ENCODE data around the gene SMYD3. TPM values are rescaled to one million over a fixed set of nuclear protein-coding genes. Genes with fewer than 3 reads are reported as not detected.
"Not testable (repeated sequence)": the region's sequence is repeated elsewhere in the genome, so short reads cannot be mapped to it uniquely, and the experiment has no call there.

Gene SMYD3
- total RNA-seq, 1 donor from 2014 or later: 34.9 TPM

- Mint-ChIP-seq H3K36me3 (peaks cover 4% of the 10 kb centered on the region), H3K27me3 (ENCODE audit: low read depth) (no peaks in the 10 kb centered on the region), H3K9me3 (peaks cover 8% of the 10 kb centered on the region), H3K4me3 (no peak overlapping the region), H3K4me1 (peaks cover 3% of the 10 kb centered on the region), H3K27ac (no peak overlapping the region)
- DNase-seq (ENCODE audit: low spot score in 2 of 2, unreplicated experiment in 2 of 2): no peak
- no peak for TF ChIP-seq CTCF (IDR thresholded peaks at IDR 0.05; ENCODE audit: unreplicated experiment)
These were observed 681.8 kb downstream of the SMYD3 start for GRCh38 chr1:245825128-245825901.

DNA sequence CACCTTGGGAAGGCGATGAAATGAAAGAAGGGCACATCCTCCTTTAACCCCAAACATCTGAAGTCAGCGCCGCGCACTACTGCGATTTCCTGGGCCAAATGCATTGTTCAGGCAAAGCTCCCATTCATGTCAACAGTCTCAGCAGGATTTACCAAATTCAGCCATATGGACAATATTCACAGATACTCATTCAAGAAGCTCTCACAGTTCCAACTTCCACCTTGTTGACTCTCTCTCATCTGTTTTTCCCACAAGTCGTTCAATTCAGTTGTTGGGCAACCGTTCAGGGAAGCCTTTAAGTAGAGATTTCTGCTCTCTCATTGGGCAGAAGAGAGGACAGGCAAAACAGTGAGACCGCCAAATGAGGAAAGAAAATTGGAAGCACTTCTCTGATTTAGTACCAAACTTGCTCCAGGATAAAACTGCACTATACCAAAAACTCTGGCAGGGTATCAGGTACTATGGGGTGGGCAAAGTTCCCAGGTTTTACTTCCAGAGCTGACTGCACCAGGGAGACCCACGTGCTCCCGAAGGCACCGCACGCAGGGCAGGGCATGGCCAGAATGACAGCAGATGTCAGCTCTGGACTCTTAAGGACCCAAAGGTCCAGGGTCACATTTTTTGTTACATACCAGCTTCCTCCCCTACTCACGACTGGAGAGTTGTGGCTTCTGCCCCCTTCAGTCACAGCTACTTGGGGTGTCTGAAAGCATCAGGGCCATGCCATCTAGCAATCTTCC is 683.5 kb downstream of the SMYD3 start:
- Mint-ChIP-seq H3K27me3 (ENCODE audit: low read depth) (no peaks in the 10 kb centered on the region), H3K4me3 (no peak overlapping the region), H3K36me3 (peaks cover 4% of the 10 kb centered on the region), H3K4me1 (peaks cover 3% of the 10 kb centered on the region), H3K9me3 (peaks cover 3% of the 10 kb centered on the region), H3K27ac (no peak overlapping the region)
- DNase-seq (ENCODE audit: low spot score in 2 of 2, unreplicated experiment in 2 of 2): no peak
- TF ChIP-seq CTCF (IDR thresholded peaks at IDR 0.05; ENCODE audit: unreplicated experiment): no peak

DNA sequence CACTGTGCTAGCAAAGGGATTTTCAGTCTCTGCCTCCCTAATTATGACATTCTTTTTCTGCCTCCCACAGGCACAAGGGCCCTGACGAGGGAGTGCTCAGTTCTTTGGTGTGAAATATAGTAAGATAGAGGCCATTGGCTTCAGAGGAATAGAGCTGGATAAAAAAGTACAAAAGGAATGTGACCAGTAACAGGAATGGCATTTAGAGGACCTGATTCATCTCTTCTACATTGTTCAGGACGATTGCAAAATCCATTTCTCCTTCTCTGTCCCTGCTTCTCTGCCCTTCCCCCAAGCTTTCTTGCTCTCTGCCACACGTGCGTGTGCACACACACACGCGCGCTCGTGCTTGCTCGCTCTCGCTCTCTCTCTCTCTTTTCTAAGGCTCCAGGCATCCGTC is 684.1 kb downstream of the SMYD3 start:
- H3K9me3 Mint-ChIP-seq: peaks cover 3% of the 10 kb centered on the region
- H3K4me3 Mint-ChIP-seq: no peak overlapping the region
- no peak for TF ChIP-seq CTCF (IDR thresholded peaks at IDR 0.05; ENCODE audit: unreplicated experiment)
- H3K36me3 Mint-ChIP-seq: peaks cover 5% of the 10 kb centered on the region
- DNase-seq (ENCODE audit: low spot score in 2 of 2, unreplicated experiment in 2 of 2): no peak
- H3K27ac Mint-ChIP-seq: peak overlapping the region; percentile 1
- H3K4me1 Mint-ChIP-seq: peaks cover 3% of the 10 kb centered on the region
- H3K27me3 Mint-ChIP-seq (ENCODE audit: low read depth): no peaks in the 10 kb centered on the region

DNA sequence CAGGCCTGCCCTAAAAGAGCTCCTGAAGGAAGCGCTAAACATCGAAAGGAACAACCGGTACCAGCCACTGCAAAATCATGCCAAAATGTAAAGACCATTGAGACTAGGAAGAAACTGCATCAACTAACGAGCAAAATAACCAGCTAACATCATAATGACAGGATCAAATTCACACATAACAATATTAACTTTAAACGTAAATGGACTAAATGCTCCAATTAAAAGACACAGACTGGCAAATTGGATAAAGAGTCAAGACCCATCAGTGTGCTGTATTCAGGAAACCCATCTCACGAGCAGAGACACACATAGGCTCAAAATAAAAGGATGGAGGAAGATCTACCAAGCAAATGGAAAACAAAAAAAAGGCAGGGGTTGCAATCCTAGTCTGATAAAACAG is 688.7 kb downstream of the SMYD3 start:
- not testable (repeated sequence) for H3K9me3 Mint-ChIP-seq; H3K27ac Mint-ChIP-seq; H3K4me3 Mint-ChIP-seq; H3K27me3 Mint-ChIP-seq (ENCODE audit: low read depth); H3K4me1 Mint-ChIP-seq; DNase-seq (ENCODE audit: low spot score in 2 of 2, unreplicated experiment in 2 of 2); H3K36me3 Mint-ChIP-seq

DNA sequence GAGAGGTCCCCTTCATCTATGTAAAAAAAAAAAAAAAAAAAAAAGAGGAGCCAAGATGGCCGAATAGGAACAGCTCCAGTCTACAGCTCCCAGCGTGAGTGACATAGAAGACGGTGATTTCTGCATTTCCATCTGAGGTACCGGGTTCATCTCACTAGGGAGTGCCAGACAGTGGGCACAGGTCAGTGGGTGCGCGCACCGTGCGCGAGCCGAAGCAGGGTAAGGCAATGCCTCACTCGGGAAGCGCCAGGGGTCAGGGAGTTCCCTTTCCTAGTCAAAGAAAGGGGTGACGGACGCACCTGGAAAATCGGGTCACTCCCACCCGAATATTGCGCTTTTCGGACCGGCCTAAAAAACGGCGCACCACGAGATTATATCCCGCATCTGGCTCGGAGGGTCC is 690.6 kb downstream of the SMYD3 start:
- not testable (repeated sequence) for H3K36me3 Mint-ChIP-seq; H3K4me3 Mint-ChIP-seq; DNase-seq (ENCODE audit: low spot score in 2 of 2, unreplicated experiment in 2 of 2); H3K4me1 Mint-ChIP-seq; H3K27ac Mint-ChIP-seq; H3K9me3 Mint-ChIP-seq; H3K27me3 Mint-ChIP-seq (ENCODE audit: low read depth)

DNA sequence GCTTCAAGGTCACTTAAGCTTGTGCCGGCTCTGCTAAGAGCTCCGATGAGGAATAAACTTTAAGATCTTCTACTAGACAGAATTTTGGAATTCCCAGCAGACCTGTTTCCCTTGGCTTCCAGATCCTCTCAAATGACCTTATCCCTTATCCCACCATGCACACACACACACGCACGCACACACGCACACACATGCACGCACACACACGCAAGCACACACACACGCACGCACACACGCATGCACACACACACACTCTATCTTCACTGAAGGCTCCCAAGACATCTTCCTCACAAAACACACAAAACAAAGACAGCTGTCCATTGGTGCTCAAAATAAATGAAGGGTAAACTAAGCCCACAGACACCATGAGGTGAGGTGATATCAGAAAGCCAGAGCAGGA is 692.4 kb downstream of the SMYD3 start:
- peaks cover 14% of the 10 kb centered on the region for H3K4me1 Mint-ChIP-seq
- DNase-seq (ENCODE audit: low spot score in 2 of 2, unreplicated experiment in 2 of 2): no peak
- H3K27me3 Mint-ChIP-seq (ENCODE audit: low read depth): no peaks in the 10 kb centered on the region
- no peak overlapping the region for H3K4me3 Mint-ChIP-seq
- no peak overlapping the region for H3K27ac Mint-ChIP-seq
- no peaks in the 10 kb centered on the region for H3K9me3 Mint-ChIP-seq
- TF ChIP-seq CTCF (IDR thresholded peaks at IDR 0.05; ENCODE audit: unreplicated experiment): no peak
- H3K36me3 Mint-ChIP-seq: peaks cover 1% of the 10 kb centered on the region

All from mesothelial cell of epicardium (in vitro differentiated cells).